K562 (cell line): ENCODE results near the gene PGAP2. TPM values are rescaled to one million over a fixed set of nuclear protein-coding genes. Genes with fewer than 3 reads are reported as not detected.

Experiments
- ATAC-seq: fragments of 200-7000 bp; cut with Tn5 transposase; 3 replicates; pipeline ENCODE4 v1.9.1; 2020; ENCODE audit warnings: moderate library complexity
- BruUV-seq: library from RNA; stranded (reverse); fragments of 400-500 nt; replicated peaks from 2 replicates; lab custom pipeline; 2021; lab: Mats Ljungman, UMichigan
- CTCF ChIA-PET: fragments of 300-600 bp; formaldehyde crosslinking; extraction: SDS; loops from one replicate; lab custom pipeline; 2021; ENCODE audit warnings: low intra/inter-chr PET ratio; lab: Yijun Ruan, JAX
- POLR2A ChIA-PET: fragments of 300-600, 350-650 bp; sonication (Branson Sonifier 250); formaldehyde crosslinking; extraction: SDS; loops from one replicate; lab custom pipeline; 2021; ENCODE audit warnings: antibody characterized with exemption, inconsistent platforms; lab: Yijun Ruan, JAX
- DNase-seq, 4 experiments: peaks; one replicate each; pipeline versions ENCODE4 v3.0.0 to v3.0.0-alpha.2; 2011 to 2018; ENCODE audit warnings: low spot score in 3 of 4, mixed read lengths in 3 of 4; ENCODE audit errors: extremely low read depth in 1 of 4
- FAIRE-seq: peaks from 2 replicates; lab custom pipeline; 2011; peaks lifted over from hg19 to GRCh38; lab: Jason Lieb, UNC
- H2AFZ ChIP-seq: 2 replicates; pipeline ENCODE4 v1.6.0; 2011; ENCODE audit warnings: low read depth, low read length, control low read depth, inconsistent platforms
- H3K27ac ChIP-seq: fragments of 200-600 bp; 3 replicates; pipeline ENCODE4 v1.8.0; 2011; ENCODE audit warnings: low read depth, mild to moderate bottlenecking, control low read depth, inconsistent platforms, low read length, moderate library complexity, mixed read lengths; ENCODE audit errors: extremely low read depth
- H3K27me3 ChIP-seq, 2 experiments: fragments of 300-600 bp in 1 of 2; 2 replicates in 1 of 2; 3 replicates in 1 of 2; pipeline versions ENCODE4 v1.6.0 to v1.8.0; 2011; ENCODE audit warnings: inconsistent platforms in 2 of 2, low read length in 2 of 2, mild to moderate bottlenecking in 1 of 2, mixed read lengths in 1 of 2, moderate library complexity in 1 of 2; ENCODE audit not compliant: control insufficient read depth in 2 of 2, insufficient read depth in 2 of 2
- H3K36me3 ChIP-seq: fragments of 300-600 bp; 3 replicates; pipeline ENCODE4 v1.8.0; 2011; ENCODE audit warnings: mild to moderate bottlenecking, low read length, inconsistent platforms; ENCODE audit not compliant: control insufficient read depth, insufficient read depth
- H3K4me1 ChIP-seq, 2 experiments: fragments of 200-600 bp in 1 of 2; replicated peaks in 1 of 2; 2 replicates in 1 of 2; 3 replicates in 1 of 2; pipeline versions ENCODE4 v1.5.1 to v1.8.0; 2011; ENCODE audit warnings: inconsistent platforms in 2 of 2, low read length in 2 of 2, mild to moderate bottlenecking in 1 of 2, mixed read lengths in 1 of 2, moderate library complexity in 1 of 2; ENCODE audit not compliant: control insufficient read depth in 2 of 2, insufficient read depth in 2 of 2
- H3K4me2 ChIP-seq: 2 replicates; pipeline ENCODE4 v1.6.1; 2011; ENCODE audit warnings: low read length, control low read depth, inconsistent platforms, mixed read lengths; ENCODE audit not compliant: insufficient read depth
- H3K4me3 ChIP-seq: fragments of 200-600 bp; sonication (generic), shearing (Covaris generic); 2 replicates; pipeline ENCODE4 v1.5.1; 2016; ENCODE audit warnings: control low read depth, inconsistent platforms
- H3K79me2 ChIP-seq: fragments of 200-600 bp; 3 replicates; pipeline ENCODE4 v1.8.0; 2011; ENCODE audit warnings: low read length, inconsistent platforms; ENCODE audit not compliant: control insufficient read depth, insufficient read depth
- H3K9ac ChIP-seq, 2 experiments: 2 replicates each; pipeline versions ENCODE4 v1.6.0 to v1.6.1; 2011; ENCODE audit warnings: low read depth in 2 of 2, low read length in 2 of 2, control low read depth in 1 of 2, inconsistent platforms in 1 of 2, mild to moderate bottlenecking in 1 of 2, mixed read lengths in 1 of 2; ENCODE audit not compliant: insufficient read depth in 1 of 2
- H3K9me1 ChIP-seq: one replicate; pipeline ENCODE4 v1.6.0; 2011; ENCODE audit warnings: inconsistent platforms, mild to moderate bottlenecking, low read length, moderate library complexity; ENCODE audit not compliant: control insufficient read depth, insufficient read depth
- H3K9me3 ChIP-seq: replicated peaks from 2 replicates; pipeline ENCODE4 v1.5.1; 2011; ENCODE audit warnings: low read depth, low read length, inconsistent platforms; ENCODE audit not compliant: control insufficient read depth, insufficient read depth
- H4K20me1 ChIP-seq: replicated peaks from 2 replicates; pipeline ENCODE4 v1.6.1; 2011; ENCODE audit warnings: low read length, inconsistent platforms, mixed read lengths; ENCODE audit not compliant: control insufficient read depth, insufficient read depth
- ZNF232 ChIP-seq: sonication (generic); formaldehyde crosslinking; IDR thresholded peaks from 2 replicates; pipeline ENCODE4 v1.8.0; 2022; ENCODE audit warnings: mild to moderate bottlenecking, missing genetic modification reagents
- ZNF79 ChIP-seq: fragments of 250-450 bp; sonication (Bioruptor Pico); IDR thresholded peaks from 2 replicates; pipeline ENCODE4 v1.4.0; 2020; ENCODE audit warnings: low read depth, mild to moderate bottlenecking, moderate library complexity
- WGBS: fragments of 100-300 bp; shearing (Covaris generic); methylation state at CpG from one replicate; pipeline ENCODE4 v1.1.6; 2016; ENCODE audit warnings: low coverage, mixed read lengths; ENCODE audit not compliant: insufficient coverage; ENCODE audit errors: missing lambda C conversion rate; 5-methylcytosine and 5-hydroxymethylcytosine counted together
- in situ Hi-C: fragments of 300-500 bp; cut with MboI; formaldehyde crosslinking; loops from 4 replicates; pipeline ENCODE4 v1.15.0; 2018; ENCODE audit warnings: inconsistent platforms, mixed read lengths
- intact Hi-C: fragments of 100-400 bp; cut with micrococcal nuclease; formaldehyde crosslinking; loops from 2 replicates; pipeline ENCODE4 v1.14.2; 2022
- polyA plus RNA-seq, 8 experiments: library from polyadenylated mRNA; depleted of rRNA in 4 of 8; stranded (reverse) in 5 of 8; unstranded in 3 of 8; fragments of >200 nt; fragmentation: Nextera tagmentation in 2 of 8; fragmentation: Illumina TruSeq in 1 of 8; extraction: Ambion mirVana in 2 of 8; extraction: Trizol in 1 of 8; gene quantifications; 2 replicates each; pipeline versions ENCODE4 v1.2.1 to v1.2.3, GENCODE V29; 2011 to 2014; ENCODE audit warnings: inconsistent platforms in 1 of 8, missing spikeins in 1 of 8
- total RNA-seq, 7 experiments: library from RNA; depleted of rRNA in 6 of 7; stranded (reverse); fragments of >200 nt in 6 of 7; fragmentation: Illumina TruSeq in 2 of 7; extraction: Trizol in 2 of 7; gene quantifications; 2 replicates each; pipeline versions ENCODE4 v1.2.1 to v1.2.3, GENCODE V29; 2011 to 2021; ENCODE audit warnings: low replicate concordance in 1 of 7
- TF ChIP-seq, protein P1 (sequence below): sonication (generic); IDR thresholded peaks from 2 replicates; pipeline ENCODE4 v1.6.1; 2016

Gene PGAP2
- total and polyA plus RNA-seq, 9 of the 15 experiments (the other 6 are each of a cell fraction or from before 2014, with no cell fraction given), result 17.9 to 47.2 (median 33.7) TPM

DNA sequence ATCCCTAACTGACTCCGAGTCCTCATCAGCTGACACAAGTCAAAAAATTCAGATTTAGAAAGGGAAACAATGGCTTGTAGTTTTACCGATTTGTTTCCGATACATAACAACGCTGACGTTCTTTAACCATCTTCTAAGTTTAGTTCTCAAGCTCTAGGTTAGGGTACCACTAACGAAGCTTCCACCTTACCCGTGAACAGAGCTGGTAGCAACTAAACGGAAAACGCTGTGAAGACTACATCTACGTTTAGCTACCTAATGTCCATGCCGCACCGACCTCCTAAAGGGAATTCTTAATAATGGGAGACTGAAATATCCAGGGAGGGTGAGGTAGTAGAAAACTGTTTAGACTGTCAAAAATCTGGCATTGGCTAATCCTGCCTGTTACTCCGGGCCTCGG, 12.0 kb upstream of the PGAP2 start:
- Histone ChIP-seq H3K4me2 (peak overlapping the region; percentile 96), H3K9me3 (no peaks in the 10 kb centered on the region), H3K4me3 (peak overlapping the region; percentile 86), H3K27ac (peak overlapping the region; percentile 94)
- ATAC-seq, result no peak
- BruUV-seq, result TSS peak; percentile 61
- WGBS, result under 1% methylated on average over 14 of the region's 14 CpGs
- no peak for DNase-seq
- no peak for TF ChIP-seq ZNF79
- peak; percentile 74; the same call in 1 of the 2 replicates for TF ChIP-seq ZNF232 (CRISPR knock-in tag)
- TF ChIP-seq, protein P1, sequence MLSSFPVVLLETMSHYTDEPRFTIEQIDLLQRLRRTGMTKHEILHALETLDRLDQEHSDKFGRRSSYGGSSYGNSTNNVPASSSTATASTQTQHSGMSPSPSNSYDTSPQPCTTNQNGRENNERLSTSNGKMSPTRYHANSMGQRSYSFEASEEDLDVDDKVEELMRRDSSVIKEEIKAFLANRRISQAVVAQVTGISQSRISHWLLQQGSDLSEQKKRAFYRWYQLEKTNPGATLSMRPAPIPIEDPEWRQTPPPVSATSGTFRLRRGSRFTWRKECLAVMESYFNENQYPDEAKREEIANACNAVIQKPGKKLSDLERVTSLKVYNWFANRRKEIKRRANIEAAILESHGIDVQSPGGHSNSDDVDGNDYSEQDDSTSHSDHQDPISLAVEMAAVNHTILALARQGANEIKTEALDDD, result peak; percentile 61; the same call in 1 of the 2 replicates
- TF ChIP-seq, all 486 proteins: peak for 2
- no peaks in the 10 kb centered on the region for H3K9me1 ChIP-seq
- H3K79me2 ChIP-seq, result peaks cover 64% of the 10 kb centered on the region
- H3K27me3 ChIP-seq, result no peaks in the 10 kb centered on the region
- POLR2A ChIA-PET, result interaction anchor here (0.7 to 2.5 kb wide), 3 partner anchors 11 to 41 kb away, joined by 3 to 11 read pairs (median 5); no protein-coding TSS in a partner anchor
- peak overlapping the region; percentile 92 to 97 for H3K9ac ChIP-seq
- CTCF ChIA-PET, result interaction anchor here (1.5 kb wide), 1 partner anchor 12 kb away, joined by 5 read pairs; the partner anchor contains the start of gene PGAP2
- peaks cover 46% of the 10 kb centered on the region; the same call in 2 of the 3 replicates for H3K36me3 ChIP-seq
- no peak overlapping the region for H2AFZ ChIP-seq
- FAIRE-seq, result no peak
- H4K20me1 ChIP-seq, result peaks cover 7% of the 10 kb centered on the region; the same call in 1 of the 2 replicates
- intact Hi-C loops, result no loop called here
- peaks cover 7 to 22% of the 10 kb centered on the region in 2 experiments for H3K4me1 ChIP-seq
- in situ Hi-C loops, result no loop called here
